ENCODE data around the gene DIP2C.
"Not testable (repeated sequence)": the region's sequence is repeated elsewhere in the genome, so short reads cannot be mapped to it uniquely, and the experiment has no call there.

The DIP2C gene

GRCh38 chr10:404991-405390 lies 284.5 kb downstream of the DIP2C start:
- no peak for DNase-seq

DNA sequence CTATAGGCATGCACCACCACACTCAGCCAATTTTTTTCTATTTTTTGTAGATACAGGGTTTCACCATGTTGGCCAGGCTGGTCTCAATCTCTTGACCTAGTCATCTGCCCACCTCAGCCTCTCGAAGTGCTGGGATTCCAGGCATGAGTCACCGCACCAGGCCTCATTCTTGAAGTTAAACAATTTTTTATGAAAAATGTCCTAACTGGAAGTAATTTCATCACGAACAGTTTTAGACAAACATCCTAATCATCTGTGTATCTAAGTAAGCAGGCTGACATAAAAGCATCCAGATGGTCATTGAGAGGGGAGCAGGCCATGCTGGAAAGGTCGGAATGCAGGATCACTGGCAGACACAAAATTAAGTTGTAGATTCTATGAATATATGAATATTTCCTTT lies 285.1 kb downstream of the DIP2C start:
- no peak for DNase-seq

GRCh38 chr10:398954-399353 lies 290.5 kb downstream of the DIP2C start:
- DNase-seq = no peak

DNA sequence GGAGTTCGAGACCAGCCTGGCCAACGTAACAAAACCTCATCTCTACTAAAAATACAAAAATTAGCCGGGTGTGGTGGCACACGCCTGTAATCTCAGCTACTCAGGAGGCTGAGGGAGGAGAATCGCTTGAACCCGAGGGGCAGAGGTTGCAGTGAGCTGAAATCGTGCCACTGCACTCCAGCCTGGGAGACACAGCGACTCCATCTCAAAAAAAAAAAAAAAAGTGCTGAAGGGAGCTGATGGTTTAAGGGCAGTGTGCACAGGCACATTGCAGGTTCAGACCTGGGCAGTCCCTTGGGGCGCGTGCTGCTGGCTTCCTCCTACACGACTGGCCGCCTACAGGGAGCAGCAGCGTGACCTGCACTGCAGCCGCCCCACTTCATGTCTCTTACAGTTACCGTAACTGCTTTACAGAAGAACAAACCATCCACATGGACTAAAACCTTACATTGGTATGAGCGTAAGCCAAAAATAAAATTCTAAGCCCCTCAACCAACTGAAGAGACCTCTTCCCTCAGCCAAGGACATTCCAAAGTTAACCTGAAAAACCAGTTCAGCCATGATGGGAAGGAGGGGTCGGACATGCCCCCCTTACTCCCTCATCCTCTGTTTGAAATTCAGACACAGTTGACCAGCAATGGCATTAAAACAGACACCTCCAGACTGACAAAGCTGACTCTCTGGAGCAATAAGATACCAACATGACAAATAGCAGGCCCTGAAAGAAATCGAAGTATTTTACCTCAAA lies 292.0 kb downstream of the DIP2C start:
- no peak for DNase-seq

DNA sequence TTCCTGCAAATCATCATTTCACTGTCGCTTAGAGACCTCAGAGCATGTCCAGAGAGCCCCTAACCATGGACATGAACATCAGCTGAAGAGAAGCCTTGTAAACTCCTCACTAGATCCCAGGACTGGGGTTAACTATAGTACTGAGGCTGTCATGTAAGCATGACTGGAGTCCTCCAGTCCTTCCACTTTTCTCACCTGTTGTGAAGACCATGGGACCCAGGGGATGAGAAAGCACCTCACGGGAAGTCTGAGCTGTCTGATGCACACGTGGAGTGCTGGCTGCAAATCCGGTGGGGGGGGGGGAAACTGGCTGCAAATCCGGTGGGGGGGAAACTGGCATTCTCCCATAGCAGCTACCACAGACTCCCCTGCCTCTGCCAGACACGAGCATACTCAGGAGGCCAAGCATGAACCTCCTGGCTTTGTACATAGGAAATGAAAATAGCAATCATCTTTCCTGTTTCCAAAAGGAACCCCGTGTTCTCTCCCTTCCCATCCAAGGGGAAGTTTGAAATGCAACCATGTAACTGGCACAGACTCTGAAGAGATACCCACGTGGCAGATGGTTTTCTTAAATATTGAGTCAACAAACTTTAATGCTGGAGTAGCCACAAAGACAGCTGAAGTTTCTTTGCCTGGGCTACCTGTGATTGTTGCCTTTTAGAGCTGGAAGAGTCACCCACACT lies 292.8 kb downstream of the DIP2C start:
- DNase-seq = no peak

GRCh38 chr10:396107-396506 lies 293.4 kb downstream of the DIP2C start:
- DNase-seq = no peak

- DNase-seq = no peak
Measured at GRCh38 chr10:395665-396064, 293.8 kb downstream of the DIP2C start.

DNA sequence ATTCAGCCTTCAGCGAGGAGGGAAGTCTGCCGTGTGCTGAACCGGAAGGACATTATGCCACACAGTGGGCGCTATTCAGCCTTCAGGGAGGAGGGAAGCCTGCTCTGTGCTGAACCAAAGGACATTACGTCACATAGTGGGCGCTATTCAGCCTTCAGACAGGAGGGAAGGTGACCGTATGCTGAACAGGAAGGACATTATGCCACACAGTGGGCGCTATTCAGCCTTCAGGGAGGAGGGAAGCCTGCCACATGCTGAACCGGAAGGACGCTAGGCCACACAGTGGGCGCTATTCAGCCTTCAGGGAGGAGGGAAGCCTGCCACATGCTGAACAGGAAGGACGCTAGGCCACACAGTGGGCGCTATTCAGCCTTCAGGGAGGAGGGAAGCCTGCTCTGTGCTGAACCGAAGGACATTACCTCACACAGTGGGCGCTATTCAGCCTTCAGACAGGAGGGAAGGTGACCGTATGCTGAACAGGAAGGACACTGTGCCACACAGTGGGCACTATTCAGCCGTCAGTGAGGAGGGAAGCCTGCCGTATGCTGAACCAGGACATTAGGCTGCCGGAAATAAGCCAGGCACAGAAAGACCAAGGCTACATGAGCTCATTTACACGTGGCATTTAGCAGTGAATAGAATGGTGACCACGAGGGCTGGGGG lies 294.9 kb downstream of the DIP2C start:
- not testable (repeated sequence) for DNase-seq

- no peak for DNase-seq
Measured at GRCh38 chr10:393787-394438, 295.6 kb downstream of the DIP2C start.

GRCh38 chr10:393106-393745 lies 296.2 kb downstream of the DIP2C start:
- no peak for DNase-seq

DNA sequence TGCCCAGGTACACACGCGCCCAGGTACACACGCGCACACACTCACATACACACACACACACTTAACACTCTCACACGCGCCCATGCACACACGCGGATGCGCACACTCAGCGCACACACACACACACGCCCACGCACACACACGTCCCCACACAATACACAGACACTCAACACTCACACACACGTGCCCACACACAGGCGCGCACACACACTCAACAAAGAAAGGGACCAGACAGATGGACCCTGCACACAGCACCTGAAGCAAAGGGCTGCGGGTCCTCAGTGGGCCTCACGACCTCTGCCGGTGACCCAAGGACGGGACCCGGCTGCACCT lies 296.8 kb downstream of the DIP2C start:
- no peak for DNase-seq

GRCh38 chr10:391847-392704 lies 297.4 kb downstream of the DIP2C start:
- no peak for DNase-seq

DNA sequence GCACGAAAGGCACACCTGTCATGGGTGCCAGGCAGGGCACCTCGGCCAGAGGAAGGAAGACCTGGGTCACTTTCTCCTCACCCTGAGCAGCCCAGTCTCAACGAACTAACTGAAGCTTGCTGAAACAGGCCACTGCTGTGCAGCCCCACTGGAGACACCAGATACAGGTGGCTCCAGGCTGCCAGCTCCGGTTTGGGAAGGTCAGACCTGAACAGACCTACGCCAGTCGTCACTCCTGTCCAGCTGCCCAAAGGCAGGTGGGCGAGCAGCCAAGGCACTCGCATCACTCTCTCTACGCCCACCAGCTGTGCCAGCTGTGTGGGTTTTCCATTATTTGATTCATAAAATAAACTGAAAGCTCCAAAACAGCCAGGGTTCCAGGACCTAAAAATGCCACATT lies 298.2 kb downstream of the DIP2C start:
- DNase-seq = no peak

- DNase-seq = no peak
Measured at GRCh38 chr10:390449-391100, 298.9 kb downstream of the DIP2C start.

- no peak for DNase-seq
Measured at GRCh38 chr10:389836-390448, 299.5 kb downstream of the DIP2C start.

DNA sequence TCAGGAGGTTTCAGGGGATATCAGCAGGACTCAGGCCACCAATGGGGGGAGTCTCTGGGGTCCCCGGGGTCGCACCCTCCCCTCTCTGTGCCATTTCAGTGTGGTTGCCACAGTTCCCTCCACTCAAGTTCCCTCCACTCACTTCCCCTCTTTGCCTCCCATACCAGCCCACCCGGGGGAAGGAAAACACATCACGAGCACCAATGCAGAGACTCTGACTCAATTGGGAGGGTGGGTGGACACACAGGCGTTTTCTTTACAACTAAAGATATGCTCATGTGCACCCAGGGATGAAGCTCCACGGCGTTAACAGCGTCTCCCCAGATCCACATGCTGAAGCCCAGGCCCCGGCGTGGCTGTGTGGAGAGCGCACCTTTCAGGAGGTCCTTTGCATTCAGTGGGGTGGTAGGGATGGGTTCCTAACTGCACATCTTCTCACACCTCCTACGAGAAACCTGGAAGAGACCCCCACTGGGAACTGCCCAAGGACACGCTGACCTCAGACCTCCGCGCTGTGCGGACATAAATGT lies 300.1 kb downstream of the DIP2C start:
- DNase-seq = no peak

DNA sequence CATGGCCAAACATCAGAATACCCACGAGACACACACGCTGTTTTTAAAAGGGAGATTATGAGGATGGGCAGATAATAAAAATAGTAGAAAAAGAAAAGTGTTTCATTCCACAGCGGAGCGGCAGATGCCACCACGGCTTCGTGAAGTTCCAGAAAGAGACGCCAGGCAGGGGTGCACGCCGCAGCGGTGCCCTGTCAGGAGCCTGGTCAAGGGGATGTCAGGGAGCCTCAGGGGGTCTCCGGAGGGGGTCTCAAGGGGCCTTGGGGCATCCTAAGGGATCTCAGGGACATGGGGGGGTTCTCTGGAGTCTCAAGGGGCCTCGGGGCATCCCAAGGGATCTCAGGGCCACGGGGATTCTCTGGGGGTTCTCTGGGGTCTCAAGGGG lies 300.8 kb downstream of the DIP2C start:
- no peak for DNase-seq

- no peak for DNase-seq
Measured at GRCh38 chr10:387909-388660, 301.4 kb downstream of the DIP2C start.

- DNase-seq = no peak
Measured at GRCh38 chr10:387593-387891, 301.9 kb downstream of the DIP2C start.
